Activated naive CD4-positive, alpha-beta T cell treated with anti-CD3 and anti-CD28 coated beads, Interleukin-2, amount 10 ng/mL, durations not matched to agents 7 days and 5 days (primary cell): Measurements from ENCODE around the gene TMEM40.

Experiments used
- CTCF ChIA-PET: fragments of 350-600 bp; sonication (Branson Sonifier 250); formaldehyde crosslinking; loops from one replicate; lab custom pipeline; 2021; ENCODE audit warnings: antibody characterized with exemption; lab: Charles Lee
- DNase-seq: peaks from one replicate; pipeline ENCODE4 v3.0.0-alpha.2; 2020
- H3K27ac Mint-ChIP-seq: one replicate; pipeline ENCODE4 v1.8.0; 2021; ENCODE audit warnings: mild to moderate bottlenecking, moderate library complexity, mixed read lengths
- H3K27me3 Mint-ChIP-seq: one replicate; pipeline ENCODE4 v1.8.0; 2021; ENCODE audit warnings: mild to moderate bottlenecking, mixed read lengths
- H3K36me3 Mint-ChIP-seq: one replicate; pipeline ENCODE4 v1.8.0; 2021; ENCODE audit warnings: mixed read lengths
- H3K4me1 Mint-ChIP-seq: one replicate; pipeline ENCODE4 v1.8.0; 2021; ENCODE audit warnings: mixed read lengths
- H3K4me3 Mint-ChIP-seq: one replicate; pipeline ENCODE4 v1.8.0; 2021; ENCODE audit warnings: mild to moderate bottlenecking, moderate library complexity, mixed read lengths
- H3K9me3 Mint-ChIP-seq: one replicate; pipeline ENCODE4 v1.8.0; 2021; ENCODE audit warnings: mixed read lengths

Gene TMEM40

GRCh38 chr3:12759097-12759679 is at the start of gene TMEM40:
TSS of gene TMEM40 (minus strand) at chr3:12759259. CDS start at chr3:12749832, 9,427 bp downstream.
- Mint-ChIP-seq H3K36me3 (no peaks in the 10 kb centered on the region), H3K4me3 (no peak within 1 kb of the TSS), H3K4me1 (peaks cover 6% of the 10 kb centered on the region), H3K27me3 (peaks cover 26% of the 10 kb centered on the region), H3K27ac (no peak within 1 kb of the TSS), H3K9me3 (no peaks in the 10 kb centered on the region)
- CTCF ChIA-PET, result no interaction called here
- no peak for DNase-seq

- H3K4me3 Mint-ChIP-seq, result peak overlapping the region; percentile 6
- H3K27ac Mint-ChIP-seq, result no peak overlapping the region
- CTCF ChIA-PET, result interaction anchor here (1.6 to 4.5 kb wide), 4 partner anchors 10 to 102 kb away, joined by 5 to 24 read pairs (median 10); partner anchors contain the start of gene RPL32
- no peaks in the 10 kb centered on the region for H3K9me3 Mint-ChIP-seq
- no peak for DNase-seq
- H3K27me3 Mint-ChIP-seq, result peaks cover 18% of the 10 kb centered on the region
- peaks cover 5% of the 10 kb centered on the region for H3K4me1 Mint-ChIP-seq
- H3K36me3 Mint-ChIP-seq, result no peaks in the 10 kb centered on the region
Measured at GRCh38 chr3:12808587-12808986, 49.5 kb upstream of the TMEM40 start.

GRCh38 chr3:12807601-12808359 is 48.7 kb upstream of the TMEM40 start:
- Mint-ChIP-seq H3K27ac (no peak overlapping the region), H3K9me3 (no peaks in the 10 kb centered on the region), H3K36me3 (no peaks in the 10 kb centered on the region), H3K4me1 (peaks cover 5% of the 10 kb centered on the region), H3K4me3 (no peak overlapping the region), H3K27me3 (peaks cover 18% of the 10 kb centered on the region)
- CTCF ChIA-PET, result interaction anchor here (0.8 to 4.5 kb wide), 4 partner anchors 20 to 128 kb away, joined by 3 to 24 read pairs (median 7); partner anchors contain the start of gene RPL32
- DNase-seq, result no peak

DNA sequence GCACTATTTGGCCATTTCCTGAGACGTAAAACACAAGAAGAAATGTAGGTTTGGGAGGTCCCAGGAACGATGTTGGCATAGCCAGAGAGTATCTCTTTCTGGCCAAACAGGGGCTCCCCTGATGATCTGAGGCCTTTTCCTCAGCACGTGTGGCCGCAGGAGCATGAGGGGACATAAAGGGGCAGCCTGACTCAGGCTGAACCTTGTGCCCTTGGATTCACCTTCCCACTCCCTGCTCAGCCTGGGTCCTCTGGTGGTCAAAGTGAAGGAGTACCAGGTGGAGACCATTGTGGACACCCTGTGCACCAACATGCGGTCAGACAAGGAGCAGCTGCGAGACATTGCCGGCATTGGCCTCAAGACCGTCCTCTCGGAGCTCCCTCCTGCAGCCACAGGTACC is 48.0 kb upstream of the TMEM40 start:
- H3K9me3 Mint-ChIP-seq, result no peaks in the 10 kb centered on the region
- CTCF ChIA-PET, result interaction anchor here (0.8 to 1.6 kb wide), 2 partner anchors 35 to 127 kb away, joined by 3 to 5 read pairs; partner anchors contain the start of gene RPL32
- H3K4me3 Mint-ChIP-seq, result no peak overlapping the region
- H3K27ac Mint-ChIP-seq, result no peak overlapping the region
- H3K27me3 Mint-ChIP-seq, result peaks cover 18% of the 10 kb centered on the region
- no peaks in the 10 kb centered on the region for H3K36me3 Mint-ChIP-seq
- peaks cover 5% of the 10 kb centered on the region for H3K4me1 Mint-ChIP-seq
- no peak for DNase-seq

DNA sequence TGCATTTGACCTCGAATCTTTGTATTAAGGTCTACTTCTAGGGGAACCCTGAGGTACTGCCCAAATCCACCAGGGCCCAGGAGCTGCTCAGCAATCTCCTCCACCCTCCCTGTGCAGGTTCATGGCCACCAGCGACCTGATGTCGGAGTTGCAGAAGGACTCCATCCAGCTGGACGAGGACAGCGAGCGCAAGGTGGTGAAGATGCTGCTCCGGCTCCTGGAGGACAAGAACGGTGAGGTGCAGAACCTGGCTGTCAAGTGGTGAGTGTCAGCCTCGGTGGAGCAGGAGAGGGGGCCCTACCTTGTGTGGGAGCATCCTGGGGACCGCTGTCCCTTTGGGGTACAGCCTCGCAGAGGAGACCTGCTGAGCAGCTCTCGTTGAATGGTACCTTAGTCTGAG is 44.3 kb upstream of the TMEM40 start:
- no peaks in the 10 kb centered on the region for H3K36me3 Mint-ChIP-seq
- H3K9me3 Mint-ChIP-seq, result no peaks in the 10 kb centered on the region
- DNase-seq, result no peak
- CTCF ChIA-PET, result no interaction called here
- H3K27me3 Mint-ChIP-seq, result peaks cover 9% of the 10 kb centered on the region
- no peaks in the 10 kb centered on the region for H3K4me1 Mint-ChIP-seq
- no peak overlapping the region for H3K4me3 Mint-ChIP-seq
- no peak overlapping the region for H3K27ac Mint-ChIP-seq

DNA sequence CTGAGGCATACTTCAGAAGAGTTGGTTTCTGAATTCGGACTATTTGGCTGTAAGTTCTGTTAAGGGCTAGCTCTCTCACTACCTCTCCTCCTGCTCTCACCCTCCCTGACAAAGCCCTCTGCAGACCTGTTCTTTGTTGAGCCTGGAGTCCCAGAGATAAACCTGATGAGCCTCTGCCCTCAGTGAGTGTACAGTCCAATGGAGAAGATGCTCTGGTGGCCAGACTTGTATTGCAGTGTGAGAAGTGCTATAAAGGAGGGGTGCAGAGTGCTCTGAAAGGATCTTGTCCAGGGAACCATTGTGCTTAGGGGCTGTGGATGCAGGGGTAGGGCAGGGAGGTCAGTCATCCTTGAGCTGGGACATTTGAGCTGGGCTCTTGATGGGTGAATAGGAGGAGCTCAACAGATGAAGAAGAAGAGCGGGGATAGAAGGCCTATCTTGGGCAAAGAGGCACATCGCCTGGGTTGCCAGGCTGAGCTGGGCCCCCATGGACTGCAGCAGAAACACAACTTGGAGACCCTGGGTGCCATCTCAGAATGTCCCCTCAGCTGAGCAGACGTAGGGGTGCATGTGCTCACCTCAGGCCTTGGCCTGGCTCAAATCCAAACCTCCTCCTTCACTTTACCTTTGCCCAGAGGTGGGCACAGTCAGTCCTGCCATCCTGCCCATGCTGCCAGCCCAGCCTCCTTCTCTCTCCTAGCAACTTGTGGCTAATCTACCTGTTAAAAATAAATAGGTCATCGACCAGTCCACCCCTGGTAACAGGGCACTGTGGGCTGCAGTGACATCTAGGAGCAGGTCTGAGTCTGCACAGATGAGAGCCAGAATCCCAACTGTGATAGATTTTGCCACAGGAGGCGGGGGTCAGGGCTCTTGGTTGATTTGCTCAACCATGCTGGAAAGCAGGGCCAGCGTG is 40.7 kb upstream of the TMEM40 start:
- Mint-ChIP-seq H3K27ac (no peak overlapping the region), H3K27me3 (peaks cover 34% of the 10 kb centered on the region), H3K4me1 (peaks cover 10% of the 10 kb centered on the region), H3K9me3 (no peaks in the 10 kb centered on the region), H3K4me3 (no peak overlapping the region), H3K36me3 (no peaks in the 10 kb centered on the region)
- CTCF ChIA-PET, result interaction anchor here (1.1 to 2.7 kb wide), 2 partner anchors 10 to 12 kb away, joined by 4 to 10 read pairs; no protein-coding TSS in a partner anchor
- no peak for DNase-seq

- no peaks in the 10 kb centered on the region for H3K36me3 Mint-ChIP-seq
- DNase-seq, result no peak
- no peaks in the 10 kb centered on the region for H3K9me3 Mint-ChIP-seq
- H3K27me3 Mint-ChIP-seq, result peaks cover 42% of the 10 kb centered on the region
- no peak overlapping the region for H3K27ac Mint-ChIP-seq
- H3K4me1 Mint-ChIP-seq, result peaks cover 10% of the 10 kb centered on the region
- no peak overlapping the region for H3K4me3 Mint-ChIP-seq
- CTCF ChIA-PET, result interaction anchor here (1.6 to 2.7 kb wide), 2 partner anchors 11 kb away, joined by 5 to 10 read pairs; no protein-coding TSS in a partner anchor
Measured at GRCh38 chr3:12798559-12799179, 39.6 kb upstream of the TMEM40 start.

DNA sequence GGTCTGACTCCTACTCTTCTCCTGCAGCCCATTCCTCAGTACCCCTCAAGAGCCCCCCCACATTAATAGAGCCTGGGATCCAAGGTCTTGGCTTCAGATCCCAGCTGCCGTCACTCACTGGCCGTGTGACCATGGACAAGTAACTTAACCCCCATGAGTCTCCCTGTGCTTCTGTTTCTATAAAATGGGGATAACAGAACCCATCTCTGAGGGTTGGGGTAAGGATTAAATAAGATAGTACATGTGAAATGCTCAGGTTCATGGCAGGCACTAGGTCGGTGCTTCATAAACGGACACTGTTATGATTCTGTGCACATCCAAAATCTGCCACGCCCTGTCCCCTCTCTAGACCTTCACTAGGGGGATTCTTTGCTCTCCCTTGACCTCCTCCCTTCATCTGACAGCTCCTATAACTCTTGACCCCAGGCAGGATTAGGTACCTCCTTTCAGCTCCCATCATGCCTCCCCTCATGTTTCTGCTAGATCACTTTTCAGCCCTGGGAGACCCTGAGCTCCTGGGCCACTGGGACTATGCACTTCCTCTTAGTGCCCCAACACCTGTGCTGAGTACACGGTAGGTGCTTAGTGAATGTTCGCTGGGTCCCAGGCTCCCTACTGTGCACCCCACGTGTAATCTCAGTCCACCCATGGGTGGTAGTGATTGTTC is 39.0 kb upstream of the TMEM40 start:
- Mint-ChIP-seq H3K9me3 (no peaks in the 10 kb centered on the region), H3K4me1 (peaks cover 10% of the 10 kb centered on the region), H3K27me3 (peaks cover 43% of the 10 kb centered on the region), H3K27ac (no peak overlapping the region), H3K4me3 (no peak overlapping the region), H3K36me3 (no peaks in the 10 kb centered on the region)
- no peak for DNase-seq
- CTCF ChIA-PET, result interaction anchor here (1.6 to 2.7 kb wide), 2 partner anchors 11 to 12 kb away, joined by 5 to 10 read pairs; no protein-coding TSS in a partner anchor

DNA sequence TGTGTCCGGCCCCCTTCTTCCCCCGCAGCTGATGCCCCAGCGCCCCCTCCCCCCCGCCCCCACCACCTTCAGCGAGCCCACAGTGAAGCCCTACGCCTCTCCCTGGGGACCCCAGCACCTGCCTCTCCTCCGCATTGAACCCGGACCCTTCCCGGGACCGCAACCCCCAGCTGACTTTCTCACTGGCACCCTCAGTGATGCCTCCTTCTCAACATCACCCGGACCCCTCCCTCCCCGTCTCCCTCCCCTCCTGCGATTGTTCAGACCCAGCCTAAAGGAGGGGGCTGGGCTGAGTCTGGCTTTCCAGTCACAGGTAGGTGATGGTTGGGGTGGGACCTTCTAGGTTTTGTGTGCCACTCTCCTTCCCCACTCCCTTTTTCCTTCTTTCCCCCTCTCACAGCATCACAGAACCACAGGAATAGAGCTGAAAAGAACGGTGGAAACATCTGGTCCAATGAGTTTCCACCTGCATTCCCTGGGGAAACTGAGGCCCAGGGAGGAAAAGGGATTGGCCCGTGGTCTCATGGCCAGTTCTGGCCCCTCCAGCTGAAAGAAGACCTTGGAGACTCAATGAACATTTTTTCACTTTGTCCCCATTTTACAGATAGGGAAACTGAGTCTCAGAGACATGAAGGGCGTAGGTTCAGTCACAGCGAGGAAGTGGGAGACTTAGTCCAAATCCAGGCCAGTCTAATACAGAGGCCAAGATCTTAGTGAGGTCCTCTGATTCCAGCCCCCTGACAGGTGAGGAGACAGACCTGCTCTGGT is 38.2 kb upstream of the TMEM40 start:
- Mint-ChIP-seq H3K27me3 (peaks cover 47% of the 10 kb centered on the region), H3K27ac (no peak overlapping the region), H3K9me3 (no peaks in the 10 kb centered on the region), H3K4me3 (no peak overlapping the region), H3K4me1 (peaks cover 10% of the 10 kb centered on the region), H3K36me3 (no peaks in the 10 kb centered on the region)
- CTCF ChIA-PET, result interaction anchor here (1.6 to 2.7 kb wide), 2 partner anchors 10 to 12 kb away, joined by 5 to 10 read pairs; no protein-coding TSS in a partner anchor
- DNase-seq, result no peak

GRCh38 chr3:12796171-12797123 is 37.4 kb upstream of the TMEM40 start, which contains the start of gene CAND2:
TSS of gene CAND2 (plus strand) at chr3:12796680. CDS start at chr3:12796721, 41 bp downstream.
- DNase-seq, result peak; percentile 52
- CTCF ChIA-PET, result interaction anchor here (1.1 kb wide), 1 partner anchor 46 kb away, joined by 8 read pairs; the partner anchor contains the start of gene RPL32
- Mint-ChIP-seq H3K4me1 (peaks cover 10% of the 10 kb centered on the region), H3K9me3 (no peaks in the 10 kb centered on the region), H3K27ac (no peak within 1 kb of the TSS), H3K36me3 (no peaks in the 10 kb centered on the region), H3K27me3 (peaks cover 50% of the 10 kb centered on the region), H3K4me3 (peak within 1 kb of the TSS; percentile 65)

GRCh38 chr3:12793701-12794100 is 34.6 kb upstream of the TMEM40 start:
- Mint-ChIP-seq H3K4me3 (no peak overlapping the region), H3K4me1 (peaks cover 10% of the 10 kb centered on the region), H3K27ac (no peak overlapping the region), H3K36me3 (no peaks in the 10 kb centered on the region), H3K27me3 (peaks cover 63% of the 10 kb centered on the region), H3K9me3 (no peaks in the 10 kb centered on the region)
- CTCF ChIA-PET, result no interaction called here
- DNase-seq, result no peak
